ENCODE results near the gene MAN1A1. TPM values are rescaled to one million over a fixed set of nuclear protein-coding genes. Genes with fewer than 3 reads are reported as not detected.

The MAN1A1 gene
- total and polyA plus RNA-seq, 2 of the 8 experiments (the other 6 are each of a cell fraction or from before 2014, with no cell fraction given): 1.8 to 5.4 TPM

GRCh38 chr6:119173249-119174084, 176.1 kb downstream of the MAN1A1 start:
- no peak overlapping the region for H2BK120ac ChIP-seq (replicated peaks; ENCODE audit: low read depth, low read length)
- H3K9ac ChIP-seq (replicated peaks in 1 of 4; ENCODE audit: extremely low read depth in 1 of 4, low read depth in 3 of 4, low read length in 3 of 4): no peak overlapping the region
- no peaks in the 10 kb centered on the region for H3K36me3 ChIP-seq (ENCODE audit: control insufficient read depth in 2 of 4, insufficient read depth in 4 of 4, low read length in 3 of 4)
- H3K27me3 ChIP-seq (replicated peaks in 1 of 4; ENCODE audit: control insufficient read depth in 3 of 4, extremely low read depth in 1 of 4, insufficient read depth in 3 of 4, low read length in 3 of 4): no peaks in the 10 kb centered on the region
- H3K14ac ChIP-seq (ENCODE audit: insufficient read length): no peak overlapping the region
- no peak overlapping the region for H3K56ac ChIP-seq (replicated peaks; ENCODE audit: insufficient read length, low read depth, low read length)
- H2AFZ ChIP-seq (ENCODE audit: low read length): no peak overlapping the region
- H3K23ac ChIP-seq (ENCODE audit: insufficient read length): no peak overlapping the region
- no peak overlapping the region for H3K4me3 ChIP-seq (ENCODE audit: extremely low read depth in 1 of 4, insufficient read depth in 2 of 4, low read depth in 3 of 4, low read length in 4 of 4)
- ChIA-PET POLR2A (ENCODE audit: partially characterized antibody) (no interaction called here), CTCF (ENCODE audit: partially characterized antibody) (interaction anchor here (1.0 to 2.5 kb wide), 5 partner anchors 8 to 62 kb away, joined by 3 to 11 read pairs (median 5); no protein-coding TSS in a partner anchor)
- H3K4me2 ChIP-seq (ENCODE audit: insufficient read depth in 1 of 2, low read depth in 2 of 2, low read length in 2 of 2): no peak overlapping the region
- WGBS, 2 experiments (ENCODE audit: extremely low coverage in 1 of 2, insufficient coverage in 1 of 2, insufficient read length in 1 of 2, insufficient replicate concordance in 2 of 2, low coverage in 1 of 2, low lambda C conversion rate in 2 of 2, missing lambda C conversion rate in 1 of 2): 89% methylated on average over 6 of the region's 6 CpGs; no CpG with 5 or more reads in 1 of the 2 experiments
- no peaks in the 10 kb centered on the region for H4K20me1 ChIP-seq (replicated peaks in 1 of 2; ENCODE audit: control insufficient read depth in 1 of 2, insufficient read depth in 2 of 2, low read length in 2 of 2)
- H3K4ac ChIP-seq (replicated peaks; ENCODE audit: insufficient read length, low read depth, low read length): no peak overlapping the region
- DNase-seq (ENCODE audit: low read depth in 1 of 2, low spot score in 2 of 2) (no peak), FAIRE-seq (no peak)
- no peak overlapping the region for H4K8ac ChIP-seq (ENCODE audit: extremely low read depth, insufficient read depth, low read length)
- H2BK20ac ChIP-seq (ENCODE audit: low read length): no peak overlapping the region
- no peak overlapping the region for H2BK12ac ChIP-seq (ENCODE audit: low read depth, low read length)
- H4K5ac ChIP-seq (ENCODE audit: insufficient read length, low read depth, low read length): no peak overlapping the region
- H2BK5ac ChIP-seq (ENCODE audit: low read depth, low read length): no peak overlapping the region
- no peak overlapping the region for H3K18ac ChIP-seq (ENCODE audit: extremely low read depth, low read length)
- no peak overlapping the region for H4K91ac ChIP-seq (replicated peaks; ENCODE audit: insufficient read length, low read length)
- H3K27ac ChIP-seq (ENCODE audit: low read depth, low read length): no peak overlapping the region
- no peaks in the 10 kb centered on the region for H3K79me1 ChIP-seq (ENCODE audit: low read depth, low read length)
- H2AK5ac ChIP-seq (ENCODE audit: low read depth, low read length): no peak overlapping the region
- H3K4me1 ChIP-seq (replicated peaks in 1 of 4; ENCODE audit: control insufficient read depth in 3 of 4, insufficient read depth in 4 of 4, low read length in 3 of 4): no peaks in the 10 kb centered on the region
- no peak overlapping the region for H2BK15ac ChIP-seq (ENCODE audit: low read length)
- H3K79me2 ChIP-seq (ENCODE audit: control insufficient read depth in 1 of 2, insufficient read depth in 2 of 2, low read length in 2 of 2): no peaks in the 10 kb centered on the region
- no peaks in the 10 kb centered on the region for H3K23me2 ChIP-seq (ENCODE audit: low read depth, low read length)
- H3K9me3 ChIP-seq (ENCODE audit: insufficient read depth in 2 of 2, low read depth in 1 of 2, low read length in 1 of 2): no peaks in the 10 kb centered on the region
- TF ChIP-seq EGR1 (IDR thresholded peaks at IDR 0.05; ENCODE audit: borderline replicate concordance, low read depth, low read length): no peak
- TF ChIP-seq CREB1 (IDR thresholded peaks at IDR 0.05): no peak
- no peak for TF ChIP-seq YY1 (IDR thresholded peaks at IDR 0.05; ENCODE audit: low read depth, low read length)
- no peak for TF ChIP-seq MAFK (IDR thresholded peaks at IDR 0.05; ENCODE audit: low read depth, low read length)
